ENCODE data around the gene TTLL1.

Gene TTLL1

DNA sequence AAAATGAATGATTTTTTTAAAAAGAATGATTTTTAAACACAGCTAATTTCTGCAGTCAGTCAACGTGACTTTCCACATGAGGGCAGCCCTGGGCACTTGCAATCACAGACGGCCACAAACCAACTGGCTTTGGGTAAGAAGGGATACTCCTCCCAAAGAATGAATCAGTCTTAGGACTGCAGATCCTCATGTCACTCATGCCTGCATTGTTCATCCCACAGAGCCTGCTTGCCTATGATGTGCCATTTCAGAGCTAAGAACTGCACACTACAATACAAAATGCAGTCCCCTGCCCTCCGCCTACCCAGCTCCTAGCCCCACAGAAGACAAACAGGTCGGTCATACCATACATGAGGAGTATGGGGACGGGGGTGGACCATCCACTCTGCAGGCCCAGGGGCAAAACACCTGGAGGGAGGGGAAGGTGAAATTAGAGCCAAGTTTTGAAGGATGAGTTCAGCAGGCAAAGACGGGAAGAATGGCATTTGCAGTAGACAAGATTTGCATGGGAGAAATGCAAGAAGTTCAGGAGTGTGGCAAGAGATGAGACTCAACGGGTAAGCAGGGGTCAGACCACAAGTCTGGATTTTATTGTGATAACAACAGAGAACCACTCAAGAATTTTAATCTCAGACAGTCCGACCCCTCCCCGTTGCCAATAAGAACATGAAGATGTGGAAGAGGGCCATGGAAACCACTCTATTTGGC, 98.9 kb downstream of the TTLL1 start:
- peak; percentile 94 for DNase-seq (ENCODE audit: low read depth)
- peak overlapping the region; percentile 13 for H3K4me3 ChIP-seq (ENCODE audit: control insufficient read depth, low read depth, low read length)

More for the DNA sequence above, 98.9 kb downstream of the TTLL1 start:
- TF ChIP-seq, protein P1, sequence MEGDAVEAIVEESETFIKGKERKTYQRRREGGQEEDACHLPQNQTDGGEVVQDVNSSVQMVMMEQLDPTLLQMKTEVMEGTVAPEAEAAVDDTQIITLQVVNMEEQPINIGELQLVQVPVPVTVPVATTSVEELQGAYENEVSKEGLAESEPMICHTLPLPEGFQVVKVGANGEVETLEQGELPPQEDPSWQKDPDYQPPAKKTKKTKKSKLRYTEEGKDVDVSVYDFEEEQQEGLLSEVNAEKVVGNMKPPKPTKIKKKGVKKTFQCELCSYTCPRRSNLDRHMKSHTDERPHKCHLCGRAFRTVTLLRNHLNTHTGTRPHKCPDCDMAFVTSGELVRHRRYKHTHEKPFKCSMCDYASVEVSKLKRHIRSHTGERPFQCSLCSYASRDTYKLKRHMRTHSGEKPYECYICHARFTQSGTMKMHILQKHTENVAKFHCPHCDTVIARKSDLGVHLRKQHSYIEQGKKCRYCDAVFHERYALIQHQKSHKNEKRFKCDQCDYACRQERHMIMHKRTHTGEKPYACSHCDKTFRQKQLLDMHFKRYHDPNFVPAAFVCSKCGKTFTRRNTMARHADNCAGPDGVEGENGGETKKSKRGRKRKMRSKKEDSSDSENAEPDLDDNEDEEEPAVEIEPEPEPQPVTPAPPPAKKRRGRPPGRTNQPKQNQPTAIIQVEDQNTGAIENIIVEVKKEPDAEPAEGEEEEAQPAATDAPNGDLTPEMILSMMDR (conservative IDR thresholded peaks at IDR 0.05; ENCODE audit: control insufficient read depth, insufficient read depth, low read depth, low read length): peak; percentile 59
